ENCODE measurements around the gene SH2B3.

DNA sequence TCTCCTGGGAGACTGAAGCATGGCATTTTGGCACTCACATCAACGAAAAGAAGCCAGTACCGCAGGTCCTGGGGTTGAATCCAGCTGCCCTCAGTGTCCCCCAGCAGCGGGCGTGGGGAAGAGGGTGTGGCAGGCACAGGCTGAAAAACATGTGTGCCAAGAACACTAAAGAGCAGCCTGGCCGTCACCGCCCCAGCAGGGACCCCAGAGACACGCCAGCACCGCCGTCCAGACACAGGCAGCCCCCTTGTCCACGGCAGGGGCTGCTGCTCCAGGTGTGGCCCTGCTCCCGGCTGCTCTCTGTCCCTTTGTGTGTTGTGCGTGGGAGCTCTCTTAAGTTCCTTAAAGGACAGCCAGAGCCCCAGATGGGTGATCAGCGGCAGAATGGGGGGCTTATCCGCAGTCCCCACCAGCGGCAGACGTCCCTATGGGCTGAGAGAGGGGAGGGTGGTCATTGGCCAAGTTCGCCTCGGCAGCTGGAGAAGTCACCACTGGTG, 37.4 kb upstream of the SH2B3 start:
- TF ChIP-seq EZH2 (optimal IDR thresholded peaks at IDR 0.05; ENCODE audit: low read depth, low read length) = no peak
- TF ChIP-seq, protein P1, sequence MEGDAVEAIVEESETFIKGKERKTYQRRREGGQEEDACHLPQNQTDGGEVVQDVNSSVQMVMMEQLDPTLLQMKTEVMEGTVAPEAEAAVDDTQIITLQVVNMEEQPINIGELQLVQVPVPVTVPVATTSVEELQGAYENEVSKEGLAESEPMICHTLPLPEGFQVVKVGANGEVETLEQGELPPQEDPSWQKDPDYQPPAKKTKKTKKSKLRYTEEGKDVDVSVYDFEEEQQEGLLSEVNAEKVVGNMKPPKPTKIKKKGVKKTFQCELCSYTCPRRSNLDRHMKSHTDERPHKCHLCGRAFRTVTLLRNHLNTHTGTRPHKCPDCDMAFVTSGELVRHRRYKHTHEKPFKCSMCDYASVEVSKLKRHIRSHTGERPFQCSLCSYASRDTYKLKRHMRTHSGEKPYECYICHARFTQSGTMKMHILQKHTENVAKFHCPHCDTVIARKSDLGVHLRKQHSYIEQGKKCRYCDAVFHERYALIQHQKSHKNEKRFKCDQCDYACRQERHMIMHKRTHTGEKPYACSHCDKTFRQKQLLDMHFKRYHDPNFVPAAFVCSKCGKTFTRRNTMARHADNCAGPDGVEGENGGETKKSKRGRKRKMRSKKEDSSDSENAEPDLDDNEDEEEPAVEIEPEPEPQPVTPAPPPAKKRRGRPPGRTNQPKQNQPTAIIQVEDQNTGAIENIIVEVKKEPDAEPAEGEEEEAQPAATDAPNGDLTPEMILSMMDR (IDR thresholded peaks at IDR 0.05; ENCODE audit: low read length) = no peak
- no peak for TF ChIP-seq EZH2phosphoT487 (IDR thresholded peaks at IDR 0.05; ENCODE audit: low read length)
